HG03571 (cell line): ENCODE measurements around the gene RGS6.
"Not testable (repeated sequence)": the region's sequence is repeated elsewhere in the genome, so short reads cannot be mapped to it uniquely, and the experiment has no call there.

ENCODE experiments used
- ATAC-seq: cut with Tn5 transposase; IDR thresholded peaks from one replicate; pipeline ENCODE4 v1.9.1; 2021; ENCODE audit not compliant: unreplicated experiment

The RGS6 gene

DNA sequence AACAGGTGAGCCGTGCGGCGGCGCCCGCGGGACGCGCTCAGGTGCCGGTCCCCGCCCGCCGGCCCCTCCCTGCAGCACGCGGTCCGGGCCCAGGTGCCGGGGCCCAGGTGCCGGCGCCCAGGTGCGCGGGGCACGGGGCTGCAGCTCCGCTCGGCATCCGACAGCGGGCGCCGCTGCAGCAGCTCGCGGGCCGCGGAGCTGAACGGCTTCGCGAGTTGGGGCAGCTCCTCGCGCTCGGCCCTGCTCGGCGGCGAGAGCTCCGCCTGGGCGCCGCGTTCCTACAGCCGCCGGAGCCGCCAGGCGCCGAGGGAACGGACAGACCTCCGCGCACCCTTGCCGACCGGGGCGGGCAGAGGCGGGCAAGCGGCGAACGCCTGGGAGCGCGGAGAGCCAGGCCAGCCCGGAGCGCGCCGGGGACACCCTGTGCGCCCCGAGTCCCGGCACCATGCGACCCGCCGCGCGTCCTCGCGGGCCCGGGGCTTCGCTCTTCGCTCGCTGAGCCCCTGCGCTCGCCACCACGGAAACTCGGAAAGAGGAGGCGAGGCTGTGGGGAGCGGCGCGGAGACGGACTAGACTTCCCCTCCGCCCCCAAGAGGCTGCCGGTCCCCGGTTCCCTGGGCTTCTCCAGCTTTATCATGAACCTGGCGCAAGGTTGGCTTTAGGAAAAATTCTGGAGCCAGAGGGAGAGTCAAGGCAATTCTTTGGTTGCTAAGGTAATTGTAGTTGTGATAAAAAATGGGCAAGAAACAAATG lies at the start of gene RGS6:
TSS of gene RGS6 (plus strand) at position 201 of the 753 bp plus-strand sequence.
- no peak for ATAC-seq

DNA sequence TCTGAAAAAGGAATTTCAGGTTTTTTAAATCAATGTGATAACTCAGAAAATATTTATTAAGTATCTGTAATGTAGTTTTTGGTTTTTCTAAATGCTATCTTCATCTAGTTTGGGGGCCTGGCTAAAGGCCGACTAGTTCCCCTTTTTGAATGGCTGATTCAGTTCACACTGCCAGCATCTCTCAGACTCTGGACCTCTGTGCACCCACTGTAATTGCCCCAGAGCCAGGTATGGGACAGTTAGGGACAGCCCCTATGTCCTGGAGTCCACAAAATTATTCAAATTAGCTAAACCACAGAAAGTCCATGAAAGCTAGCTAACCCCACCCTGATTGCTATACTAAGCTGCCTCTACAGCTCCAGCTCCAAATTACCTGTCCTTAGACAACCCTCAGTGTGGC lies 49.1 kb upstream of the RGS6 start:
- no peak for ATAC-seq

DNA sequence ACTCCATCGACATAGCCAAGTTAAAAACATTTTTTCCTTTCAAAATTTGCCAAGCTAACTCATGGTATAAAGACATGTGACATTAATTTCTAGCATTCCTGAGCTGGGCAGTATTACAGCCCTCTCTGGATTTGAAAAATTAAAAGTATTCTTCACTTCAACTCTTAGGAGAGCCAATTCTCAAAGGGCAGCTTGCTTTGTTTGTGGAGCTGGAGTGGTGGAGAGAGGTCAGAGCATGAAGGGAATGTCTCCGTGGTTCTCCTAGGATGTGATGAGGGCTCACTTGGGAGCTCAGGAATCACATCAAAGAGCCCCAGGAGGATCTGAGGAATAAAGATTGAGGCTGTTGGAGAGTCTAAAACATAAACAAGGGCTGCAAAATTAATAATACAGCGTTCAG lies 46.9 kb upstream of the RGS6 start:
- ATAC-seq, result no peak

DNA sequence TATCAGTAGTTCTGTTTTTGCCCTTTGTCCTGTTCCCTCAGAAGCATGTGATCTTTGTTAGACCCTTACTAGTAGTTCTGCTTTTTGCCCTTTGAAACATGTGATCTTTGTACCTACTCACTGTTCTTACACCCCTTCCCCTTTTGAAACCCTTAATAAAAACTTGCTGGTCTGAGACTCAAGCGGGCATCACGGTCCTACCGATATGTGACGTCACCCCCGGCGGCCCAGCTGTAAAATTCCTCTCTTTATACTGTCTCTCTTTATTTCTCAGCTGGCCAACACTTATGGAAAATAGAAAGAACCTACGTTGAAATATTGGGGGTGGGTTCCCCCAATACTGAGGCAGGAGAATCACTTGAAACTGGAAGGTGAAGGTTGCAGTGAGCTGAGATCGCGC lies 44.4 kb upstream of the RGS6 start:
- not testable (repeated sequence) for ATAC-seq

DNA sequence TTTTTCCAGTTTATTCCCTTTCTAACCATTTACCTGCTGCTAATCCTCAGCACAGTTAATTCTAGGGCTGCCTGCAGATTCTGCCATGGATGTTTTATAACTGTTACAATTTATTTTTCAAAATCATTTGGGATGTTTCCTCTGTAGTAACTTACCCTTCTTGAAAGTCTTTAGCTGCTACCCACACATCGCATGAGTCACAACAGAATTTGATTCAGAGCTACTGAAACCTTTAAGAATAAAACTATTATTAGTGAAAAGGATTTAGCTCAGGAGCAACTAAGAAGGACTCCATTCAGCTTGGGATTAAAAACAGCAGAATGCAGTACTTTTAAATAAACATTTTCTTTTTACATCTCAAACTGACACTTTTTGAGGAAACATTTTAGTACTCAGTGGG lies 41.7 kb upstream of the RGS6 start:
- ATAC-seq, result no peak

DNA sequence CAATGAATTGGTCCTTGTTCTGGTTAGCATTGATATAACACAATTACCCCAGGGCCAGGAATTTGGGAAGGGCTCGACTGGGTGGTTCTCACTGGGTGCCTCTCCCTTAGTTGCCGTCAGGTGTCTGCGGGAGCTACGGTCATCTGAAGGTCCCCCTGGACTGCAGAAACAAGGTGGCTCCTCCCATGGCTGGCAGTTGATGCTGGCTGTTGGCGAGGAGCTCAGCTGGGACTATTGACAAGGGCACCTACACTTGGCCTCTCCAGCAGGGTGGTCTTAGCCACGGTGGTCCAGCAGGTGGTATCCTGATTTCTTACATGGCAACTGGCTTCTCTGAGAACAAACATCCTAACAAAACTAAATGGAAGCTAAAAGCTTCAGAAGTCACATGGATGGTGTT lies 41.0 kb upstream of the RGS6 start:
- ATAC-seq, result no peak

DNA sequence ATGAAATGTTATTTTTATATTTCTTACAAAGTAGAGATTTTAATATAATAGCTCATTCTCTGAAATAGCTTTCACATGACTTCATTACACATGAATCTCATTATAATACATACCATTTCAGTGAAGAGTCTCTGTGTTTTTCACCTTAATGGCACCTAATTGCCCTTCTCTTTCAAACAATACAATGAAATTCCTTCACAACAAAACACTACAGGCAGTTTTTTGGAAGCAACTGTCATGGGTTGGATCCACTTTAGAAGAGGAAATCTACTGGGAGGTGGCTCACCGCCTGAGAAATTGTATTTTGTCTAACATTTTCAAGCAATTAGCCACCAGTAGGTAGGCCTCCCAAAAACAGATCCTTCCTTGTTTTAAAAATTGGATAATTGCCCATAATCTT lies 40.3 kb upstream of the RGS6 start:
- no peak for ATAC-seq

DNA sequence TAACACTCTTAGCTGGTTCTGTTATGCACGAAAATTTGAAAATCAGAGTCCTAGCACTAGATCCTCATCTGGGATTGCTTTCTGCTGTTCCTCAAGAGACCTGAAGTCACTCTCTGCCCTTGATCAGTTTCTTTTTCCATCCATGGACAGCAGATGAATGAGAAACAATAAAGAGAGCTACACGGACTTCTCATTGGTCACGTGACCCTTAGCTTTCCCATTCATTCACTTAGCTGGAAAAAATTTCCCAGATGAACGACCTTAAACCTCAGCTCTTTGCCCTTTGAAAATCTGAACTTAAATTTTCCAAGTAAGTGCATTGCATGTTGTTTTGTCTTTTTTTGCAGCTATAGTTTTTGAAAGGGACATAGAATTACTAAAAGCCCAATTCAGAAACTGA lies 27.2 kb upstream of the RGS6 start:
- no peak for ATAC-seq

DNA sequence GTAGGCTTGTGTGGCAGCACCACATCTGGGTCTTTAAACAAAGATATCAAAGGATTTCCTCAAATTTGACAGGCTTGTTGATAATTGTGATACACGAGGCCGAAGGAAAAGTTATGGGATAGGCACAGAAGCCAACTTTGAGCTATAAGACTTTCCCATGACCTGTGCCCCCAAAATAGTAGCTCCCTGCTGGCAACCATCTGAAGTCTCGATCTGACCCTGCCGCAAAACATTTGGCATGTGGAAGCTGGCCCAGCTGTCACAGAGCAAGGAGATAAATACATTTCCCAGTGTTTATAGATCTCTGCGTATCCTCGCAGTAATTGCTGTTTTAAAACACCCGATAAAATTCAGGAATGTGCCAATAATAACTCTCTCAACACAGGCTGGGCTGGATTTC lies 26.4 kb upstream of the RGS6 start:
- no peak for ATAC-seq

DNA sequence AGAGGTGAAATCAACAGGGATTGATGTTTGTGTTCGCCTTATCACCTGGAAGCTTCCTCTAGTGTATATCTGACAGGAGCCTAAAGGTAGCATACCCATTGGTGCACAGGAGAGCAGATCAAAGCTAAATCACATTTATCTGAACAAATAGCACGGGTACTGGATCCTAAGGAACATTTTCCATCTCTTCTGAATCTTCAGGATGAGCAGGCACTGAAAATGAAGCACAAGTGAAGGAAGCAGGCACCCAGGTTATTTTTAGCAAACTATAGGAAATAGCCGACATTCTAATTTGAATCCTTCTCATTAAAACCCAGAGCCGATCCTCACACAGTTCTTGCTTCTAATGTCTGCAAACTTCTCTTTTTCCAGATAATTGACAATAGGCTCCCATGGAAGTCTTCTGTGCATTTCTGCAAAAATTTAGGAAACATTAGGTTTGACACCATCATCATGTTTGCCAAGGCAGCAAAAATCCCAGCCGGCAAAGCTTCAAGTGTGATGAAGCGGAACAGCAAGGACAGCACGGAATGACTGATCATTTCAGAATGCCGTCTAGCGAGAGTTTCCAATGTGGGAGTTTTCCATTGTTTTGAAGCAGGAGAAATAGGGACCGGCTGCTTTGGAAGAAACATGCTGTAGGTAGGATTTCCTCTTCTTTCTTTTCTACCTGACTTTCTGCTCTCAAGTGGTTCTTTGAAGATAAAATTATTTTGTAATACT lies 24.3 kb upstream of the RGS6 start:
- no peak for ATAC-seq

DNA sequence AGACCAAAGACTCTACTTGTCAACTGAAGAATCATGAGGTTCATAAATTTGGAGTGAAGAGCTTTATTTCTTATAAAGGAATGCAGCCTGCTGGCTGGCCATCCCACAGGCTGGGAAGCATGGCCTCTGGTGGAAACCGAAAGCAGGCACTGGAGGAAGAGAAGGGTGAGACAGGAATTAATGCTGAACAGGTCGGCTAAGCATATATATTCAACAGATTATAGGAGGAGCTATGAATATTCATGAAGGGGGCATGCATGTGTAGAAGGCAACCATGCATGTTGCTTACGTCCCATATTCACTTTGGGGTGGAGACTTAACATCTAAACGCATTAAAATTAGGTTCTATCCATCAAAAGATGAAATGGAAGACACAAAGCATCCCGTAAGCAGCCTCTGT lies 20.6 kb upstream of the RGS6 start:
- no peak for ATAC-seq

DNA sequence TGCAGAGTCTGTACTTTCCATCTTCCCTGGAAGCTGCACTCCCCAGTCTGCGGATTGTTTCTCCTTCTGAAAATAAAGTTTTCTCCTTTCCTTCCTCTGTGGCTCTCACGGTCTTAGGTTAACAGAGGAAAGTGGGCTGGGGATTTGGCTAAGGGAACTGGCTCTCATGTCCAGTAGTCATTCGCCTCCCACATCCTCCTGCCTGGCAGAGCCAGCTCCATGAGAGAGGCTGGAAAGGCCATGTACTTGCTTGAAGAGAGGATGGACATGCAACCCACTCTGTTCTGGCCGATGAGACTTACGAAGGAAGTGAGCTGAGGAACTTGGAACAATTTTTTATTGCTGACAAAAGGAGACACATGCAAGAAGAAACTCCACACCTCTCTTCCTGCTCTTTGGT lies 18.9 kb upstream of the RGS6 start:
- ATAC-seq, result no peak

DNA sequence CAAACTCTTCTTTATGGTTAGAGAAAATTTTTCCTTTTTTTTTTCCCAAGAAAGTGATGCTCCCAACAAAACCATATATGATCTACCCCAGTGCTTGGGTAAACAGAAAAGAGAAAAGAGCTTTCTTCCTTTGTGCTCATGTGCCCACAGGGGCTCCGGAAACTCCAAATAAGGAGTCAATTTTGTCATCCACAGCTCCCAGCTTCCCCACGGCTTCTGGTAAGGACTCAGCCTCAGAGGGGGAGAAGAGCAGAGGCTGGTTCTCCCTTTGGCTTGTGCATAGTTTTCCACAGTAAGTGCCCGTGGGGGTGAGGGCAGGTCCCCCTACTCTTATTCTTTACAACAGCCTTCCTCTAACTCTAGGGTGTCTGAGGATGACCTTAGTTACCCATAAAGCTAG lies 13.3 kb upstream of the RGS6 start:
- no peak for ATAC-seq

DNA sequence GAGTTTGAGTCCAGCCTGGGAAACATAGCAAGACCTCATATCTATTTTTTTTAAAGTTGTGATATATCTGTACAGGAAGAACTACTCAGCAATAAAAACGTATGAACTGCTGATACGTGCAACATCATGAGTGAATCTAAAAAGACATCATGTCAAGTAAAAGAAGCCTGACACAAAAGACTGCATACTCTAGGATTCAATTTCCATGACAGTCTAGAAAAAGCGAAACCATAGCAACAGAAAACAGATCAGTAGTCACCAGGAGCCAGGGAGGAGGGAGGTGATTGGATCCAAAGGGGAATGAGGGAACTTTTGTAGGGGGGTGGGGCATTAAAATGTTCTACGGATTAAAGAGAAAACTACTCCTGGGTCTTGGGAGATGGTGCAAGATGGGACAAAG lies 8.7 kb upstream of the RGS6 start:
- no peak for ATAC-seq

DNA sequence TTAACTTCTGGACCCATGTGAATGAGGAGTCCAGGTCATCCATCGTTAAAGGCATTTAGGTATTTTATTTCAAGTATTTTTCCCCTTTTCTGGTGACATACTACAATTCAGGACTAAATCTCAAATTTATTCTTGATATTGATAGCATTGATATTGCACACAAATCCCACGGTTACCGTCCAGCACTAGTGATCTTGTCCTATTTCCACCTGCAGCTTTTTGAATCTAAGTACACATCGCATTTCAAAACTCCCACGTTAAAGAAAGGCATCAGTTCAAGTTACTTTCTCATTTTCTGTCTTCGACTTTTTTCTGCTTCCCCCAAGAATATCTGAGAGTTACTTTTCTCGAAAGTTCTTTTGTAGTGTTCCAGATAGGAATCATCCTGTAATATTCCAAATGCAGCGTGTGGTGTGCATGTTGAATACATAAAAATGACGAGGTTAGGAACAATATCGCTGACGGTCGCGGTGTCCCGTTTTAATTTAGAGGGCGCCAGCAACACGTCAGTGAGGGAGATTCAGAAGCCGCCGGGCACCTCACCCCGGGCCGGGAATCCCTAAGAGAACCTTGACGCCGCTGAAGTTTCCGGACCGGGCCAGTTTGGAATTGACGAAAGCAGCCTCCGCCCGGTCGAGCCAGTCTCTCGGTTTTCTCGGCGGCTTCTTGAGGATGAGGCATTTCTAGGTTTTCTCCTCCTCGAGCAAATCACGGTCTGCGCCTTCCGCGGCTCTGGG lies 569 bp upstream of the RGS6 start:
- ATAC-seq, result no peak

DNA sequence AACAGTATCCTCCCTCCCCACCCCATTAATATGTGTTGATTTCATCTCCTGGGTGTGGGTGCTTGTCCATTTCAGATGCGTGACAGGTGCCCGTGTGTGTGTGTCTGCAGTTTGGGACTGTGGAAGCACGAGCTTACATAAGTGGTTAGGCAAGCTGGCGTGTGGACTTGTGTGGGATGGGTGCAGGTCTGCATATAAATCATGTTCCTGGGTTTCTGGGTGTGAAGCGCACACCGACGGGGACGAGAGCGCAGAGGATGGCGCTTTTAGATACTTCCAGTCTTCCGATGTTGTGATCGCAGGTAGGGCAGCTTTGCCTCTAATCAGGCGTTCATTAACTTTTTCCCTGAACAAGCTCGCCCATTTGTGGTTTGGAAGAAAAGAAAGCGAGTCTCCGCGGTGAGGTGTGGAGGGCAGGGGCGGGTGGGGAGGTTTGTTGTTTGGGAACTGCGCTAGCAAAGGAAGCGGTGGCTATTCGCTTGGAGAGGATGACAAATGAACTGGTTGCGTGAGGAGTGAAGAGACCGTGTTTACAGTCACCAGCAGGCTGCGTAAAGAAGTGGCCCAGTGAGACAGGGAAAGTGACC lies 865 bp downstream of the RGS6 start:
- no peak for ATAC-seq

DNA sequence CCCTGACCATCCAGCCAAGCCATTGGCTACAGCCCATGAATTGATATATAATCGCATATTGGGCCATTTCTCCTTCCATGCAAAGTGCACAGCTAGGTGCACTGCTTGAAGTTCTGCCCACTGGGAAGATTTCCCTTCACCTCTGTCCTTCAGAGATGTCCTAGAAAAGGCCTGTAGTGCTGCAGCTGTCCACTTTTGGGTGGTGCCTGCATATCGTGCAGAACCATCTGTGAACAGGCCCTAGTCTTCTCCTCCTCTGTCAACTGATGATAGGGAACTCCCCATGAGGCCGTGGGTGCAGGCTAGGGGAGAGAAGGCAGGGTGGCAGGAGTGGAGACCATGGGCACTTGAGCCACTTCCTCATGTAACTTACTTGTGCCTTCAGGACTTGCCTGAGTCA lies 6.0 kb downstream of the RGS6 start:
- ATAC-seq, result not testable (repeated sequence)

DNA sequence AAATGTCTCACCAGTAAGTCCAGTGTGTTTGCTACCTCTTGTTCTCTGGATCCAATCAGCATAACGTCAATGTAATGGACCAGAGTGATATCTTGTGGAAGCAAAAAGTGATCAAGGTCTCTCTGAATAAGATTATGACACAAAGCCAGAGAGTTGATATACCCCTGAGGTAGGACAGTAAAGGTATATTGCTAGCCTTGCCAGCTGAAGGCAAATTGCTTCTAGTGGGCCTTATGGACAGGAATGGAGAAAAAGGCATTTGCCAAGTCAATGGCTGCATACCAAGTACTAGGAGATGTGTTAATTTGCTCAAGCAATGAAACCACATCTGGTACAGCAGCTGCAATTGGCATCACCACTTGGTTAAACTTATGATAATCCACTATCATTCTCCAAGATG lies 7.1 kb downstream of the RGS6 start:
- ATAC-seq, result not testable (repeated sequence)

DNA sequence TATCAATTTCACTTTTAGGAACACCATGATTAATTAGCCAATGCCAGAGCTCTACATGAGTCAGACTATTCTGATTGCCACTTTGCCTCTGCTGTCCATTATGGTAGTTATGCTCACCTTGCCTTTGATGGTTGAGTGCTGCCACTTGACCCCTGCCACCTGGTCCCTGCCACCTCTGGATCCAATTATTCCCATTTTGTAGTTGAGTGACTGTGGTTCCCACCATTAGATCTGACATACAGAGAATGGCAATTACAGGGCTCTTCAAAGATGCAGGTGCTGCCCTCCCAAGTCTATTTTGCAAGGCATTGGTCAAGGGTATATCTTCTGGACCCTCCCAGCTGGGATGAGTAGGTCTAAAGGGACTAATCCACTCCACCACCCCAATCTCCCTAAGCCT lies 8.3 kb downstream of the RGS6 start:
- ATAC-seq, result not testable (repeated sequence)

DNA sequence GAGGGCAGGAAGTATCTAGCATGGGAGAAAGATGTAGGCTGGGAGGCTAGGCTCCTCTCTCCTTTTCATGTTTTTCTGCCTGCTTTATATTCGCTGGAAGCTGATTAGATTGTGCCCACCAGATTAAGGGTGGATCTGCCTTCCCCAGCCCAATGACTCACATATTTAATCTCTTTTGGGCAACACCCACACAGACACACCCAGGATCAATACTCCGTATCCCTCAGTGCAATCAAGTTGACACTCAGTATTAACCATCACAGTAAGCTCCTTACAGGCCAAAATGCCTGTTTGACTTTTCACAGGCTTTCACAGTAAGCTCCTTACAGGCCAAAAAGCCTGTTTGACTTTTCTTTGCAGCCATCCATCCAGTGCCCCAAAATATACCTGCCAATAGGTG lies 9.4 kb downstream of the RGS6 start:
- not testable (repeated sequence) for ATAC-seq

DNA sequence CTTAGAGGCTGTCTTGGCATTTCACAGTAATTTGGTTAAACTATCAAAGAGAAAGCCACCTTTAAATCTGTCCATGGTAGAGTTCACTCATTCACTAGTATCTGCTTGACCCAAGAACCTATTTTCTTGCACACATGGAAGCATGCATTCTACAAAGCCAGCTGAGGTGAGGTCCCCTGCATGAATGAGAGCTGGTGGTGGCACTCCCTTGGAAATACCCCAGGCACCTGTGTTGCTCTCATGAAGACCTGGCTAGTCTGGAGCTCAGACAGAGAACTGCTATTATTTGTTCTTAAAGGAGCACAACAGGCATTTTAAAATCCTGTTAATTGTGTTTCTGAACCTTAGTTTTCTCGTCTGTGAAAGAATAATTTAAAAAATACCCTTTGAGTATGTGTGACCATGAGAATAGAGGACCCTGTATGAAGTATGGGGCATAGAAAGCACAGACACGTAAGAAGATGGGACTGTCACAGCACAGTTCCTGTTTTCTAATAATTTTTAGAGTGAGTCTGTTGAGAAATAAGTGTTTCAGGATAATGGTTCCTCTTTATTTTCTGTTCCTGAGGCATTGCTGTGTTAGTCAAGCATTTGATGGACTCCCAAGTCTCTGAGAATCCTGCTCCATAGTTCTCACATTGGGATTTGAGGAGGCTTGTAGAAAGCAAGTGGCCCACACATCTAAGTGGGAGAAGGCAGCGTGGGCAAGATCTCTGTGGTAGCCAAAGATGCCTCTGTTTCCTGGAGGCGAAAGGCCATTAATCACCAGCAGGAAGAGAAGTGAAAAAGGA lies 10.9 kb downstream of the RGS6 start:
- ATAC-seq, result no peak
